Ishikawa (cell line): ENCODE results near the gene ONECUT3.

Experiments
- CEBPB ChIP-seq: IDR thresholded peaks from 2 replicates; pipeline ENCODE4 v1.6.1; 2012
- CREB1 ChIP-seq: IDR thresholded peaks from 2 replicates; pipeline ENCODE4 v1.6.1; 2012; ENCODE audit warnings: low read depth
- EGR1 ChIP-seq: IDR thresholded peaks from 2 replicates; pipeline ENCODE4 v1.6.1; 2012
- EP300 ChIP-seq: IDR thresholded peaks from 2 replicates; pipeline ENCODE4 v1.6.1; 2012; ENCODE audit warnings: borderline replicate concordance
- FOXM1 ChIP-seq: IDR thresholded peaks from 2 replicates; pipeline ENCODE4 v1.6.1; 2012; ENCODE audit warnings: low read depth, borderline replicate concordance
- NFIC ChIP-seq: IDR thresholded peaks from 2 replicates; pipeline ENCODE4 v1.6.1; 2012
- RAD21 ChIP-seq: IDR thresholded peaks from 2 replicates; pipeline ENCODE4 v1.6.1; 2012; ENCODE audit warnings: low read depth
- TAF1 ChIP-seq: IDR thresholded peaks from 2 replicates; pipeline ENCODE4 v1.6.1; 2012; ENCODE audit warnings: low read depth, mild to moderate bottlenecking
- TCF12 ChIP-seq: IDR thresholded peaks from 2 replicates; pipeline ENCODE4 v1.6.1; 2012; ENCODE audit warnings: low read depth
- TEAD4 ChIP-seq: IDR thresholded peaks from 2 replicates; pipeline ENCODE4 v1.6.1; 2012
- USF1 ChIP-seq: IDR thresholded peaks from 2 replicates; pipeline ENCODE4 v1.6.1; 2012
- YY1 ChIP-seq: IDR thresholded peaks from 2 replicates; pipeline ENCODE4 v1.6.1; 2012; ENCODE audit warnings: low read depth
- ZBTB7A ChIP-seq: IDR thresholded peaks from 2 replicates; pipeline ENCODE4 v1.6.1; 2012; ENCODE audit warnings: low read depth
- TF ChIP-seq, protein P1 (sequence below): IDR thresholded peaks from 2 replicates; pipeline ENCODE4 v1.6.1; 2012; ENCODE audit warnings: low read depth, mild to moderate bottlenecking
- TF ChIP-seq, protein P2 (sequence below): IDR thresholded peaks from 2 replicates; pipeline ENCODE4 v1.6.1; 2012

The ONECUT3 gene

DNA sequence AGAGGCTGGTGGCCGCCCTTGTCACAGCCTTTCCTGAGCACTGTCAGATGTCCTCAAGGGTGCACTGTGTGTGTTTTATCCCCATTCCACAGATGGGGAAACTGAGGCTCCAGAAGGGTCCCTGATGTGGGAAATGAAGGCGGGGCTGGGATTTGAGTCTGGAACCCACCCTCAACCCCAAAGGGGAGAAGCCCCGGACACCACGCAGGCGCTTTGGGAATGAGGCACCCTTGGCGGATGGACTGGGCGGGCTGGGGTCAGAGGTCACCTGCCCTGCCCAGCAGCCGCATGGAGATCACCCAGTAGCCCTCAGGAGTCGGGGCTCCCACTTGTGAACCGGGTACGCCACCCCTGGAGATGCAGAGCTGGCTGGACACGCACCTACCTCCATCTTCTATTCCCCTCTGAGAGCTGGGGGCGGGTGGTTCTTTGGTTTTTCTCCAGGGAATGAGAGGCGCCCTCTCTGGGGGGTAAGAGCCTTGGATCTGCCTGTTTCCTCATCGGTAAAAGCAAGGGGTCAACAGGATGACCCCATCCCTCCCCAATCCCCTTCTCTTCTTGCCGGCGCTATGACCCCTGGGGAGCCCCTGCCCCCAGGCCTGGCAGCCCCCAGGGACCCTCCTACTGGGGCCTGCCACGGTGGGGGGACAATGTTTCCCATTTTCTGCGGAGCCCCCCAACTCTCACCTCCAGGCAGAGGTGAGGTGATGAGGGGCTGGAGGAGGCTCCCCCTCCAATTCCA lies 8.3 kb upstream of the ONECUT3 start:
- TF ChIP-seq CEBPB: no peak
- no peak for TF ChIP-seq TEAD4
- TF ChIP-seq, protein P1, sequence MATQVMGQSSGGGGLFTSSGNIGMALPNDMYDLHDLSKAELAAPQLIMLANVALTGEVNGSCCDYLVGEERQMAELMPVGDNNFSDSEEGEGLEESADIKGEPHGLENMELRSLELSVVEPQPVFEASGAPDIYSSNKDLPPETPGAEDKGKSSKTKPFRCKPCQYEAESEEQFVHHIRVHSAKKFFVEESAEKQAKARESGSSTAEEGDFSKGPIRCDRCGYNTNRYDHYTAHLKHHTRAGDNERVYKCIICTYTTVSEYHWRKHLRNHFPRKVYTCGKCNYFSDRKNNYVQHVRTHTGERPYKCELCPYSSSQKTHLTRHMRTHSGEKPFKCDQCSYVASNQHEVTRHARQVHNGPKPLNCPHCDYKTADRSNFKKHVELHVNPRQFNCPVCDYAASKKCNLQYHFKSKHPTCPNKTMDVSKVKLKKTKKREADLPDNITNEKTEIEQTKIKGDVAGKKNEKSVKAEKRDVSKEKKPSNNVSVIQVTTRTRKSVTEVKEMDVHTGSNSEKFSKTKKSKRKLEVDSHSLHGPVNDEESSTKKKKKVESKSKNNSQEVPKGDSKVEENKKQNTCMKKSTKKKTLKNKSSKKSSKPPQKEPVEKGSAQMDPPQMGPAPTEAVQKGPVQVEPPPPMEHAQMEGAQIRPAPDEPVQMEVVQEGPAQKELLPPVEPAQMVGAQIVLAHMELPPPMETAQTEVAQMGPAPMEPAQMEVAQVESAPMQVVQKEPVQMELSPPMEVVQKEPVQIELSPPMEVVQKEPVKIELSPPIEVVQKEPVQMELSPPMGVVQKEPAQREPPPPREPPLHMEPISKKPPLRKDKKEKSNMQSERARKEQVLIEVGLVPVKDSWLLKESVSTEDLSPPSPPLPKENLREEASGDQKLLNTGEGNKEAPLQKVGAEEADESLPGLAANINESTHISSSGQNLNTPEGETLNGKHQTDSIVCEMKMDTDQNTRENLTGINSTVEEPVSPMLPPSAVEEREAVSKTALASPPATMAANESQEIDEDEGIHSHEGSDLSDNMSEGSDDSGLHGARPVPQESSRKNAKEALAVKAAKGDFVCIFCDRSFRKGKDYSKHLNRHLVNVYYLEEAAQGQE: no peak
- TF ChIP-seq FOXM1: no peak
- TF ChIP-seq EGR1: no peak
- no peak for TF ChIP-seq YY1
- no peak for TF ChIP-seq NFIC
- no peak for TF ChIP-seq CREB1
- TF ChIP-seq, protein P2, sequence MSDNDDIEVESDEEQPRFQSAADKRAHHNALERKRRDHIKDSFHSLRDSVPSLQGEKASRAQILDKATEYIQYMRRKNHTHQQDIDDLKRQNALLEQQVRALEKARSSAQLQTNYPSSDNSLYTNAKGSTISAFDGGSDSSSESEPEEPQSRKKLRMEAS: no peak
- no peak for TF ChIP-seq TCF12
- TF ChIP-seq RAD21: no peak
- no peak for TF ChIP-seq TAF1
- TF ChIP-seq ZBTB7A: no peak
- TF ChIP-seq USF1: no peak
- TF ChIP-seq EP300: no peak

DNA sequence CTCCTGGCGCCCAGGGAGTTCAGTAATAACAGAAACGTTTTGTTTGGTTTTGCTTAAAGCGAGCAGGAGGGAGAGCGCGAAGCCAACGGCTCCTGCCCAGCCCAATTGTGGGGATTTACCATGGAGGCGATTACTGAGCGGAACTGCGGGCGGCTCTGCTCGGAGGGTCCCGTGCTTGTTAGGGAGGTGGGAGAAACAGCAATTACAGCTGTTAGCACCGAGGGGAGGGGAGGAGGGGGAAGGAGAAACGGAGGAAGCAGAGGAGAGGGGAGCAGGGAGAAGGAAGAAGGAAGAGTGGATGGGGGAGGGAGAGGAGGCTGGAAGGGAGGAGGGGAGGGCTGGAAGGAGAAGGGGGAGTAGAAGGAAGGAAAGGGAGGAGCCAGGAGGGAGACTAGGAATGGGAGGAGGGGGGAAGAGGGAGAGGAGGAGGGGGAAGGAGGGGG lies 7.7 kb upstream of the ONECUT3 start:
- TF ChIP-seq TCF12: no peak
- TF ChIP-seq CREB1: no peak
- no peak for TF ChIP-seq TEAD4
- TF ChIP-seq, protein P2: no peak

- peak; percentile 53; the same call in 1 of the 2 replicates for TF ChIP-seq ZBTB7A
- TF ChIP-seq, protein P2: no peak
- TF ChIP-seq, protein P1: no peak
Measured at GRCh38 chr19:1746401-1747284, 6.7 kb upstream of the ONECUT3 start.

- TF ChIP-seq ZBTB7A (peak; percentile 65; the same call in 1 of the 2 replicates), TAF1 (no peak)
Measured at GRCh38 chr19:1747285-1748114, 5.8 kb upstream of the ONECUT3 start.

- no peak for TF ChIP-seq YY1
- no peak for TF ChIP-seq RAD21
- no peak for TF ChIP-seq TEAD4
- TF ChIP-seq ZBTB7A: peak; percentile 78
- TF ChIP-seq, protein P1: no peak
- TF ChIP-seq, protein P2: 0 out of 2 replicates have a peak, but pooled peaks have one; percentile 57
- TF ChIP-seq USF1: no peak
- 0 out of 2 replicates have a peak, but pooled peaks have one; percentile 22 for TF ChIP-seq NFIC
Measured at GRCh38 chr19:1748115-1748872, 5.0 kb upstream of the ONECUT3 start.
